ENCODE results near the gene SON. TPM values are rescaled to one million over a fixed set of nuclear protein-coding genes. Genes with fewer than 3 reads are reported as not detected.

SON gene
- polyA plus RNA-seq, 3 donors, result 66.4 to 269 (median 184) TPM

GRCh38 chr21:33493756-33494155, 49.1 kb upstream of the SON start:
- no peak overlapping the region for H3K27ac Mint-ChIP-seq
- H3K27me3 Mint-ChIP-seq (ENCODE audit: low read depth in 3 of 3), result peaks cover 1 to 11% (median 3%) of the 10 kb centered on the region in 3 donors
- Histone ChIP-seq H3K36me3 (replicated peaks in 1 of 2; ENCODE audit: control insufficient read depth in 1 of 2, insufficient read depth in 2 of 2, low read length in 2 of 2) (no peaks in the 10 kb centered on the region), H3K4me1 (ENCODE audit: control insufficient read depth in 1 of 2, insufficient read depth in 2 of 2, low read length in 2 of 2) (peaks cover 23 to 29% of the 10 kb centered on the region in 2 donors), H3K27me3 (ENCODE audit: control insufficient read depth in 2 of 2, insufficient read depth in 2 of 2, low read length in 2 of 2) (no peaks in the 10 kb centered on the region), H3K4me2 (replicated peaks; ENCODE audit: extremely low read depth, low read length, poor library complexity, severe bottlenecking) (no peak overlapping the region), H3K9me3 (replicated peaks in 1 of 2; ENCODE audit: control insufficient read depth in 1 of 2, insufficient read depth in 1 of 2, low read length in 2 of 2) (no peaks in the 10 kb centered on the region), H3K9ac (ENCODE audit: insufficient read depth, low read length, poor library complexity, severe bottlenecking) (no peak overlapping the region), H3K4me3 (replicated peaks in 1 of 3; ENCODE audit: low read depth in 2 of 3, low read length in 3 of 3) (no peak overlapping the region), H4K20me1 (ENCODE audit: insufficient read depth, low read length) (no peaks in the 10 kb centered on the region), H3K27ac (ENCODE audit: low read depth in 1 of 2, low read length in 2 of 2) (peak overlapping the region in 1 of 2 donors; percentile 20), H2AFZ (ENCODE audit: insufficient read depth, low read depth, low read length, poor library complexity, severe bottlenecking) (no peak overlapping the region), H3K79me2 (ENCODE audit: insufficient read depth, low read length) (no peaks in the 10 kb centered on the region)
- WGBS (ENCODE audit: insufficient coverage), result no CpG with 5 or more reads among the region's 3 CpGs
- H3K36me3 Mint-ChIP-seq, result no peaks in the 10 kb centered on the region
- H3K4me3 Mint-ChIP-seq, result no peak overlapping the region
- no peaks in the 10 kb centered on the region for H3K9me3 Mint-ChIP-seq
- TF ChIP-seq CTCF (IDR thresholded peaks at IDR 0.05), result no peak
- peaks cover 22% of the 10 kb centered on the region for H3K4me1 Mint-ChIP-seq
- intact Hi-C loops (cut with micrococcal nuclease), result no loop called here
- DNase-seq, result no peak

DNA sequence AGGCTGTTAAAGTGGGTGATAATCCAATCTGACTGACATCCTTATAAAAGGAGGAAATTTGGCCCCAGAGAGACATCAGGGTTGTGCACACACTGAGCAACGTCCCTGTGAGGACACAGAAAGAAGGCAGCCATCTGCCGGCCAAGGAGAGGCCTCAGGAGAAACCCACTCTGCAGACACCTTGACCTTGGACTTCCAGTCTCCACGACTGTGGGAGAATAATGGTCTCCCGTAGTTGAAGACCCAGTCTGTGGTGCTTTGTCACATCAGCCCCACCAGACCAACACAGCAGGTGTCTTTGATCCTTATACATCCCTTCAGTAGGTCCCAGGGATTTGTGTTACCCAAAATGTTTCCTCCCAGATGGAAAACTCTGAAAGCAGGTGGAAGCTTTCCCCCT, 47.1 kb upstream of the SON start:
- Histone ChIP-seq H3K4me1 (ENCODE audit: control insufficient read depth in 1 of 2, insufficient read depth in 2 of 2, low read length in 2 of 2) (peaks cover 23 to 29% of the 10 kb centered on the region in 2 donors), H3K79me2 (ENCODE audit: insufficient read depth, low read length) (no peaks in the 10 kb centered on the region), H3K9ac (ENCODE audit: insufficient read depth, low read length, poor library complexity, severe bottlenecking) (no peak overlapping the region), H3K4me3 (replicated peaks in 1 of 3; ENCODE audit: low read depth in 2 of 3, low read length in 3 of 3) (no peak overlapping the region), H3K27ac (ENCODE audit: low read depth in 1 of 2, low read length in 2 of 2) (no peak overlapping the region), H3K36me3 (replicated peaks in 1 of 2; ENCODE audit: control insufficient read depth in 1 of 2, insufficient read depth in 2 of 2, low read length in 2 of 2) (no peaks in the 10 kb centered on the region), H3K9me3 (replicated peaks in 1 of 2; ENCODE audit: control insufficient read depth in 1 of 2, insufficient read depth in 1 of 2, low read length in 2 of 2) (no peaks in the 10 kb centered on the region), H3K4me2 (replicated peaks; ENCODE audit: extremely low read depth, low read length, poor library complexity, severe bottlenecking) (no peak overlapping the region), H2AFZ (ENCODE audit: insufficient read depth, low read depth, low read length, poor library complexity, severe bottlenecking) (no peak overlapping the region), H4K20me1 (ENCODE audit: insufficient read depth, low read length) (no peaks in the 10 kb centered on the region), H3K27me3 (ENCODE audit: control insufficient read depth in 2 of 2, insufficient read depth in 2 of 2, low read length in 2 of 2) (no peaks in the 10 kb centered on the region)
- DNase-seq, result no peak
- H3K9me3 Mint-ChIP-seq, result no peaks in the 10 kb centered on the region
- no peak for TF ChIP-seq CTCF (IDR thresholded peaks at IDR 0.05)
- peaks cover 1 to 11% (median 3%) of the 10 kb centered on the region in 3 donors for H3K27me3 Mint-ChIP-seq (ENCODE audit: low read depth in 3 of 3)
- peaks cover 21% of the 10 kb centered on the region for H3K4me1 Mint-ChIP-seq
- H3K27ac Mint-ChIP-seq, result no peak overlapping the region
- intact Hi-C loops (cut with micrococcal nuclease), result no loop called here
- no peaks in the 10 kb centered on the region for H3K36me3 Mint-ChIP-seq
- 61% methylated on average over 4 of the region's 4 CpGs for WGBS (ENCODE audit: insufficient coverage)
- H3K4me3 Mint-ChIP-seq, result no peak overlapping the region
